ENCODE measurements around the gene WNT3A.

The WNT3A gene

GRCh38 chr1:228002792-228003191 lies 4.0 kb upstream of the WNT3A start:
- DNase-seq (ENCODE audit: insufficient read length, low spot score): no peak
- TF ChIP-seq POLR2AphosphoS5 (IDR thresholded peaks at IDR 0.05; ENCODE audit: low read depth, low read length) (no peak), POU2F2 (IDR thresholded peaks at IDR 0.05; ENCODE audit: low read depth, low read length) (no peak), POLR2A (IDR thresholded peaks at IDR 0.05; ENCODE audit: low read depth, low read length) (no peak), TAF1 (IDR thresholded peaks at IDR 0.05; ENCODE audit: low read depth, low read length) (no peak), PAX5 (IDR thresholded peaks at IDR 0.05; ENCODE audit: insufficient read depth, low read length, severe bottlenecking) (no peak)
- FAIRE-seq: no peak

GRCh38 chr1:228003461-228004330 lies 3.1 kb upstream of the WNT3A start:
- DNase-seq (ENCODE audit: insufficient read length, low spot score) (no peak), FAIRE-seq (no peak)
- no peak for TF ChIP-seq PAX5 (IDR thresholded peaks at IDR 0.05; ENCODE audit: insufficient read depth, low read length, severe bottlenecking)
- TF ChIP-seq POLR2AphosphoS5 (IDR thresholded peaks at IDR 0.05; ENCODE audit: low read depth, low read length): no peak
- no peak for TF ChIP-seq SPI1 (IDR thresholded peaks at IDR 0.05; ENCODE audit: low read depth, low read length)
- no peak for TF ChIP-seq POLR2A (IDR thresholded peaks at IDR 0.05; ENCODE audit: low read depth, low read length)
- no peak for TF ChIP-seq TAF1 (IDR thresholded peaks at IDR 0.05; ENCODE audit: low read depth, low read length)
- no peak for TF ChIP-seq POU2F2 (IDR thresholded peaks at IDR 0.05; ENCODE audit: low read depth, low read length)

- TF ChIP-seq POLR2AphosphoS5 (IDR thresholded peaks at IDR 0.05; ENCODE audit: low read depth, low read length) (no peak), PAX5 (IDR thresholded peaks at IDR 0.05; ENCODE audit: insufficient read depth, low read length, severe bottlenecking) (no peak), POLR2A (IDR thresholded peaks at IDR 0.05; ENCODE audit: low read depth, low read length) (no peak), POU2F2 (IDR thresholded peaks at IDR 0.05; ENCODE audit: low read depth, low read length) (no peak), SPI1 (IDR thresholded peaks at IDR 0.05; ENCODE audit: low read depth, low read length) (no peak), TAF1 (IDR thresholded peaks at IDR 0.05; ENCODE audit: low read depth, low read length) (no peak)
- DNase-seq (ENCODE audit: insufficient read length, low spot score): no peak
These were observed 2.4 kb upstream of the WNT3A start for GRCh38 chr1:228004331-228004855.

GRCh38 chr1:228004856-228005462 lies 1.8 kb upstream of the WNT3A start:
- no peak for DNase-seq (ENCODE audit: insufficient read length, low spot score)
- no peak for FAIRE-seq
- TF ChIP-seq POLR2AphosphoS5 (IDR thresholded peaks at IDR 0.05; ENCODE audit: low read depth, low read length): no peak
- no peak for TF ChIP-seq POU2F2 (IDR thresholded peaks at IDR 0.05; ENCODE audit: low read depth, low read length)
- no peak for TF ChIP-seq SPI1 (IDR thresholded peaks at IDR 0.05; ENCODE audit: low read depth, low read length)
- TF ChIP-seq TAF1 (IDR thresholded peaks at IDR 0.05; ENCODE audit: low read depth, low read length): no peak
- TF ChIP-seq POLR2A (IDR thresholded peaks at IDR 0.05; ENCODE audit: low read depth, low read length): no peak
- no peak for TF ChIP-seq PAX5 (IDR thresholded peaks at IDR 0.05; ENCODE audit: insufficient read depth, low read length, severe bottlenecking)

More at GRCh38 chr1:228004331-228004855, 2.4 kb upstream of the WNT3A start:
- no peak for FAIRE-seq

- no peak for FAIRE-seq
- no peak for TF ChIP-seq POLR2A (IDR thresholded peaks at IDR 0.05; ENCODE audit: low read depth, low read length)
- TF ChIP-seq SPI1 (IDR thresholded peaks at IDR 0.05; ENCODE audit: low read depth, low read length): no peak
These were observed 1.2 kb upstream of the WNT3A start for GRCh38 chr1:228005511-228006033.

GRCh38 chr1:228006034-228006785 lies 588 bp upstream of the WNT3A start:
- no peak for DNase-seq (ENCODE audit: insufficient read length, low spot score)
- no peak for FAIRE-seq
- no peak for TF ChIP-seq POLR2AphosphoS5 (IDR thresholded peaks at IDR 0.05; ENCODE audit: low read depth, low read length)
- TF ChIP-seq PAX5 (IDR thresholded peaks at IDR 0.05; ENCODE audit: insufficient read depth, low read length, severe bottlenecking): no peak
- TF ChIP-seq POLR2A (IDR thresholded peaks at IDR 0.05; ENCODE audit: low read depth, low read length): no peak
- no peak for TF ChIP-seq POU2F2 (IDR thresholded peaks at IDR 0.05; ENCODE audit: low read depth, low read length)
- no peak for TF ChIP-seq SPI1 (IDR thresholded peaks at IDR 0.05; ENCODE audit: low read depth, low read length)
- TF ChIP-seq TAF1 (IDR thresholded peaks at IDR 0.05; ENCODE audit: low read depth, low read length): no peak

More at GRCh38 chr1:228005511-228006033, 1.2 kb upstream of the WNT3A start:
- no peak for DNase-seq (ENCODE audit: insufficient read length, low spot score)

- TF ChIP-seq POLR2AphosphoS5 (IDR thresholded peaks at IDR 0.05; ENCODE audit: low read depth, low read length): no peak
- no peak for TF ChIP-seq POU2F2 (IDR thresholded peaks at IDR 0.05; ENCODE audit: low read depth, low read length)
- TF ChIP-seq SPI1 (IDR thresholded peaks at IDR 0.05; ENCODE audit: low read depth, low read length): no peak
- TF ChIP-seq TAF1 (IDR thresholded peaks at IDR 0.05; ENCODE audit: low read depth, low read length): no peak
- no peak for TF ChIP-seq POLR2A (IDR thresholded peaks at IDR 0.05; ENCODE audit: low read depth, low read length)
- no peak for TF ChIP-seq PAX5 (IDR thresholded peaks at IDR 0.05; ENCODE audit: insufficient read depth, low read length, severe bottlenecking)
- DNase-seq (ENCODE audit: insufficient read length, low spot score) (no peak), FAIRE-seq (no peak)
These were observed 427 bp downstream of the WNT3A start for GRCh38 chr1:228007049-228007800.

GRCh38 chr1:228007801-228008341 lies 1.1 kb downstream of the WNT3A start:
- DNase-seq (ENCODE audit: insufficient read length, low spot score): no peak
- no peak for FAIRE-seq
- TF ChIP-seq TAF1 (IDR thresholded peaks at IDR 0.05; ENCODE audit: low read depth, low read length) (no peak), POLR2A (IDR thresholded peaks at IDR 0.05; ENCODE audit: low read depth, low read length) (no peak), POU2F2 (IDR thresholded peaks at IDR 0.05; ENCODE audit: low read depth, low read length) (no peak)

Measured in GM12891 (cell line).